Adrenal gland (tissue), 12 donors: ENCODE results near the gene MICAL3. TPM values are rescaled to one million over a fixed set of nuclear protein-coding genes. Genes with fewer than 3 reads are reported as not detected.

Experiments used
- microRNA counts, 2 donors: library from miRNA; unstranded; fragments of <30 nt; microRNA quantifications; one replicate each; lab custom pipeline; 2016
- microRNA-seq, 3 donors: library from miRNA; unstranded; fragments of <30 nt; microRNA quantifications; one replicate each; pipeline ENCODE4, GENCODE V29; 2017 to 2020
- polyA plus RNA-seq, 3 donors: library from polyadenylated mRNA; stranded (reverse); fragments of 200-250 nt in 2 of 3; fragments of 350-450 nt in 1 of 3; fragmentation: Illumina TruSeq in 1 of 3; extraction: RNeasy Lipid Tissue Mini Kit (QIAGEN cat#74804) in 1 of 3; gene quantifications; one replicate each; pipeline ENCODE4 v1.2.3, GENCODE V29; 2013 to 2014
- small RNA-seq, 2 donors: library from RNA; depleted of rRNA; stranded (forward); fragments of <200 nt; gene quantifications; one replicate each; pipeline ENCODE3, GENCODE V24; 2016
- total RNA-seq, 9 donors: library from RNA; depleted of rRNA in 4 of 9; stranded (reverse); fragments of >200 nt in 4 of 9; fragments of 120-200 nt in 1 of 9; fragmentation: NEBNext Ultra II Directional in 1 of 9; extraction: Animal tissue kit (Norgen Biotek cat#: 25700) in 1 of 9; gene quantifications; one replicate each; pipeline versions ENCODE4 v1.1.0 to v1.2.4, GENCODE V29; 2013 to 2023
- donor health status: healthy with polysubstance abuse.
- donor health status: Bipolar disorder and iron deficiency.
- donor health status: DM: yes; HTN: yes; CAD: no.
- donor health status: DM: no; HTN: no; CAD: no.
- donor health status: DM: no; HTN: no; CAD: no.
- donor health status: DM: yes; HTN: yes; CAD: no.

MICAL3 gene
- total and polyA plus RNA-seq, 12 donors = 10.9 to 82.6 (median 34.4) TPM

MicroRNAs encoded within 50 kb of the gene (microRNA counts, 767-probe panel; counts per million panel counts)
- microRNA hsa-miR-648 (lab: Ali Mortazavi, UCI) = 0 counts per million in 2 donors

Small RNAs within 50 kb of the gene (microRNA-seq; reads per million reads assigned to microRNA genes)
- gene MIR3198-1 = 0 reads per million in 3 donors
- 0 reads per million in 3 donors for gene MIR648

Small RNAs within 50 kb of the gene (small RNA-seq; reads per million reads assigned to genes)
- gene MIR3198-1 (0 reads per million in 2 donors), gene MIR648 (0 reads per million in 2 donors)

Other genes with a start within 250 kb of the MICAL3 start
- 10 to 100 TPM; 15.7 to 57.8 (median 40.9) TPM for gene PEX26, start 53.4 kb upstream of the MICAL3 start, total RNA-seq
- gene PEX26, start 53.4 kb upstream of the MICAL3 start, polyA plus RNA-seq = 10 to 100 TPM in 2 of 3 donors, 1 to 10 TPM in 1; 8.4 to 23.9 (median 15.8) TPM
- 1 to 10 TPM in 8 of 9 donors, under 1 TPM in 1; 0.65 to 2.4 (median 1.4) TPM for gene TUBA8, start 86.2 kb upstream of the MICAL3 start, total RNA-seq
- gene TUBA8, start 86.2 kb upstream of the MICAL3 start, polyA plus RNA-seq = 1 to 10 TPM; 1.7 to 4.3 (median 3.2) TPM
- gene USP18, start 125.6 kb upstream of the MICAL3 start, total RNA-seq = 10 to 100 TPM in 1 of 9 donors, 1 to 10 TPM in 8; 5.1 to 10.7 (median 6.7) TPM
- gene USP18, start 125.6 kb upstream of the MICAL3 start, polyA plus RNA-seq = 1 to 10 TPM; 5.4 to 7.7 (median 5.6) TPM